Measurements from ENCODE around the gene DHX34. TPM values are rescaled to one million over a fixed set of nuclear protein-coding genes. Genes with fewer than 3 reads are reported as not detected.

DHX34 gene
- polyA plus RNA-seq, 3 donors, result 3.4 to 34.4 (median 3.8) TPM

DNA sequence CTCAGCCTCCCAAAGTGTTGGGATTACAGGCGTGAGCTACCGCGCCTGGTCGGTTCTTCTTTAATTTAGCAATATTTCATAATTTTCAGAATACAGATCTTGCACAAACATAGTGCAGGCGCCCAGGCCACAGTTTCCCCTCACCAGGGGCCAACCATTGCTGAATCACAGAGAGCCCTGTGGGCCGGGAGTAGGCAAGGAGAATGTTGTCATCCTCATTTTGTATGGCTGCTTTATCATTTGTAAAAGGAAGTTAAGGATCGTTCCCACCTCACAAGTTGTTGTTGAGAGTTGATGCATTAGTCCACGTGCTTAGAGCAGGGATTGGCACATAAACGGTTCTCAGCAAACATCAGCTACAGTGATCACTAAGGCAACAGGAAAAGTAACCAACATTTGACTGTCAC lies 40.0 kb downstream of the DHX34 start:
- Mint-ChIP-seq H3K4me3 (peak overlapping the region in 1 of 2 donors; percentile 4), H3K9me3 (peaks cover 0 to 3% (median 0%) of the 10 kb centered on the region in 7 donors), H3K36me3 (no peaks in the 10 kb centered on the region), H3K4me1 (peaks cover 59% of the 10 kb centered on the region), H3K27me3 (ENCODE audit: low read depth in 3 of 3) (peaks cover 12 to 15% (median 13%) of the 10 kb centered on the region in 3 donors), H3K27ac (peak overlapping the region; percentile 100)
- TF ChIP-seq, protein P1, sequence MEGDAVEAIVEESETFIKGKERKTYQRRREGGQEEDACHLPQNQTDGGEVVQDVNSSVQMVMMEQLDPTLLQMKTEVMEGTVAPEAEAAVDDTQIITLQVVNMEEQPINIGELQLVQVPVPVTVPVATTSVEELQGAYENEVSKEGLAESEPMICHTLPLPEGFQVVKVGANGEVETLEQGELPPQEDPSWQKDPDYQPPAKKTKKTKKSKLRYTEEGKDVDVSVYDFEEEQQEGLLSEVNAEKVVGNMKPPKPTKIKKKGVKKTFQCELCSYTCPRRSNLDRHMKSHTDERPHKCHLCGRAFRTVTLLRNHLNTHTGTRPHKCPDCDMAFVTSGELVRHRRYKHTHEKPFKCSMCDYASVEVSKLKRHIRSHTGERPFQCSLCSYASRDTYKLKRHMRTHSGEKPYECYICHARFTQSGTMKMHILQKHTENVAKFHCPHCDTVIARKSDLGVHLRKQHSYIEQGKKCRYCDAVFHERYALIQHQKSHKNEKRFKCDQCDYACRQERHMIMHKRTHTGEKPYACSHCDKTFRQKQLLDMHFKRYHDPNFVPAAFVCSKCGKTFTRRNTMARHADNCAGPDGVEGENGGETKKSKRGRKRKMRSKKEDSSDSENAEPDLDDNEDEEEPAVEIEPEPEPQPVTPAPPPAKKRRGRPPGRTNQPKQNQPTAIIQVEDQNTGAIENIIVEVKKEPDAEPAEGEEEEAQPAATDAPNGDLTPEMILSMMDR (IDR thresholded peaks at IDR 0.05), result no peak
- Histone ChIP-seq H3K9me3 (replicated peaks in 1 of 2; ENCODE audit: control insufficient read depth in 1 of 2, insufficient read depth in 1 of 2, low read length in 2 of 2) (no peaks in the 10 kb centered on the region), H3K27me3 (ENCODE audit: control insufficient read depth in 2 of 2, insufficient read depth in 2 of 2, low read length in 2 of 2) (peaks cover 0 to 3% of the 10 kb centered on the region in 2 donors), H3K79me2 (ENCODE audit: insufficient read depth, low read length) (no peaks in the 10 kb centered on the region), H3K36me3 (replicated peaks in 1 of 2; ENCODE audit: control insufficient read depth in 1 of 2, insufficient read depth in 2 of 2, low read length in 2 of 2) (no peaks in the 10 kb centered on the region), H3K9ac (ENCODE audit: insufficient read depth, low read length, poor library complexity, severe bottlenecking) (peak overlapping the region; percentile 90), H3K4me1 (ENCODE audit: control insufficient read depth in 1 of 2, insufficient read depth in 2 of 2, low read length in 2 of 2) (peaks cover 59 to 66% of the 10 kb centered on the region in 2 donors), H3K27ac (ENCODE audit: low read depth in 1 of 2, low read length in 2 of 2) (peak overlapping the region; percentile 98 to 100), H4K20me1 (ENCODE audit: insufficient read depth, low read length) (no peaks in the 10 kb centered on the region), H3K4me3 (replicated peaks in 1 of 3; ENCODE audit: low read depth in 2 of 3, low read length in 3 of 3) (no peak overlapping the region), H2AFZ (ENCODE audit: insufficient read depth, low read depth, low read length, poor library complexity, severe bottlenecking) (no peak overlapping the region), H3K4me2 (replicated peaks; ENCODE audit: extremely low read depth, low read length, poor library complexity, severe bottlenecking) (no peak overlapping the region)
- DNase-seq, result peak; percentile 97 to 99 (median 99)
- intact Hi-C loops (cut with micrococcal nuclease), result loop anchor here in 1 of 2 donors (2.0 kb wide), 1 partner anchor 18 kb away; no protein-coding TSS in a partner anchor
- WGBS (ENCODE audit: insufficient coverage), result 8% methylated on average over 2 of the region's 9 CpGs

DNA sequence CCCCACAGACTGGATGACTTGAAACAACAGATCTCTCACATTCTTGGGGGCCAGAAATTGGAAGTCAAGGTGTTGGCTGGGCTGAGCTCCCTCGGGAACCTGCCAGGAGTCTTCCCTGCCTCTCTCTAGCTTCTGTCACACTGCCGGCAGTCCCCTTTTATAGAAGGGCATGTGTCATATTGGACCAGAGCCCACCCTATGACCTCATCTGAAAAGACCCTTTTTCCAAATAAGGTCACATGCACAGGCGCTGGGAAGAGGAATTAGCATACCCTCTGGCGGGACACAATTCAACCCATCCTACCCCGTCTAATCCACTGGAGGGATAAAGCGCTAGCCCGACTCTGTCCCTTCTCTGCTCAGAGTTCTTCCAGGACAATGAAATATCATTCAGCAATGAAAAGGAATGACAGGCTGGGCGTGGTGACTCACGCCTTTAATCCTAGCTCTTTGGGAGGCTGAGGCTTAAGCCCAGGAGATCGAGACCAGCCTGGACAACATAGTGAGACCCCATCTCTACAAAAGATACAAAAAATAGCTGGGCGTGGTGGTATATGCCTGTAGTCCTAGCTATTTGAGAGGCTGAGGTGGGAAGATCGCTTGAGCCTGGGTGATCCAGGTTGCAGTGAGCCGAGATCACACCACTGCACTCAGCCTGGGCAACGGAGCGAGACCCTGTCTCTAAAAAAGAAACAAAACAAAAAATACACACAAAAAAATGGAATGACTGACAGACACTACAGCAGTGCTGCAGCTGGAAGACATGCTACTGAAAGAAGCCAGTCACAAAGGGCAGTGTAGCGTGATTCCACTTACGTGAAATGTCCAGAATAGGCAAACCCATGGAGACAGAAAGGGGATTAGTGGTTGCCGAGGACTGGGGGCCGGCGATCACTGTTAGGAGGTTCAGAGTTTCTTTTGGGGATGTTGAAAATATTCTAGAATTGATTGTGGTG lies 41.7 kb downstream of the DHX34 start:
- intact Hi-C loops (cut with micrococcal nuclease), result loop anchor here (1.0 to 5.0 kb wide), 5 partner anchors 36 to 107 kb away; partner anchors contain the start of gene DHX34 (in 1 of the 2)
- no peaks in the 10 kb centered on the region for H4K20me1 ChIP-seq (ENCODE audit: insufficient read depth, low read length)
- H3K27ac ChIP-seq (ENCODE audit: low read depth in 1 of 2, low read length in 2 of 2), result peak overlapping the region; percentile 98 to 100
- H3K4me2 ChIP-seq (replicated peaks; ENCODE audit: extremely low read depth, low read length, poor library complexity, severe bottlenecking), result peak overlapping the region; percentile 26
- Mint-ChIP-seq H3K27ac (peak overlapping the region; percentile 100), H3K4me1 (peaks cover 51% of the 10 kb centered on the region), H3K9me3 (peaks cover 0 to 3% (median 0%) of the 10 kb centered on the region in 7 donors), H3K36me3 (no peaks in the 10 kb centered on the region), H3K27me3 (ENCODE audit: low read depth in 3 of 3) (peaks cover 15 to 24% (median 17%) of the 10 kb centered on the region in 3 donors), H3K4me3 (peak overlapping the region in 1 of 2 donors; percentile 31)
- DNase-seq, result peak in 2 of 3 donors; percentile 16 to 29
- TF ChIP-seq, protein P1 (IDR thresholded peaks at IDR 0.05), result no peak
- peaks cover 0 to 3% of the 10 kb centered on the region in 2 donors for H3K27me3 ChIP-seq (ENCODE audit: control insufficient read depth in 2 of 2, insufficient read depth in 2 of 2, low read length in 2 of 2)
- no peak overlapping the region for H3K4me3 ChIP-seq (replicated peaks in 1 of 3; ENCODE audit: low read depth in 2 of 3, low read length in 3 of 3)
- no peaks in the 10 kb centered on the region for H3K9me3 ChIP-seq (replicated peaks in 1 of 2; ENCODE audit: control insufficient read depth in 1 of 2, insufficient read depth in 1 of 2, low read length in 2 of 2)
- no peaks in the 10 kb centered on the region for H3K79me2 ChIP-seq (ENCODE audit: insufficient read depth, low read length)
- H3K9ac ChIP-seq (ENCODE audit: insufficient read depth, low read length, poor library complexity, severe bottlenecking), result peak overlapping the region; percentile 47
- H3K4me1 ChIP-seq (ENCODE audit: control insufficient read depth in 1 of 2, insufficient read depth in 2 of 2, low read length in 2 of 2), result peaks cover 50 to 53% of the 10 kb centered on the region in 2 donors
- no peak overlapping the region for H2AFZ ChIP-seq (ENCODE audit: insufficient read depth, low read depth, low read length, poor library complexity, severe bottlenecking)
- WGBS (ENCODE audit: insufficient coverage), result 84% methylated on average over 8 of the region's 20 CpGs
- H3K36me3 ChIP-seq (replicated peaks in 1 of 2; ENCODE audit: control insufficient read depth in 1 of 2, insufficient read depth in 2 of 2, low read length in 2 of 2), result no peaks in the 10 kb centered on the region
